Measurements from ENCODE around the gene RBM7.

RBM7 gene

DNA sequence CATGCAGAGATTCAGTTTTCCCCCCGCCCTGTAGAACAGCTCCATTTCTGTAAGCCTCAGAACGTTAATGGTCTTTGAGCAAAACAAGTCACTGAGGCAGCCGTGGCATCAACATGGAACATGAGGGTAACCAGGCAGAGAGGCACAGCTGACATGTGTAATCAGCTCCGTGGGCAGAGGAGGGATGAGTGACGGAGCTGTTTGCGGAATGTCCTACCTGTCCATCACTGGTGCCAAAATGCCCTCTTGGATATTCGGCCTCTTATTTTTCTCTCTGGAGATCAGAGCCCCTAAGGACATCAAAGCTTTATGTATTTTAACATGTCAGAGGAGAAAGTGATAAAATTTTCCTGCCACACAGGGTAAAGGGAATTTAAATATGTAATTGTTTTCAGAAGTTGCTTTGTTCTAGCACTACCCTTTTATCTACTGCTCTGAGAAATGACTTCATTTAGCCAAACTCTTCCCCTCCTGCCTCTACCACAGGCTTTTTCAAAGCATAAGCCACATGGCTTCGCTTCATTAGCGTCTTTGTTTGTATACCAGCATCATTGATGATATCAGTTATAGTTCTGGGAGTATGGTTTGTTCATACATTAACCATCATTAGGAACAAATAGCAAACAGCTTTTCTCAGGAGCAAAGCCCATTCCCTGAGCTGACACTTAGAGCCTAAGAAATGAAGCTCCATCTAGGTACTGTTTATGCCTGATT lies 33.1 kb upstream of the RBM7 start:
- Histone ChIP-seq H3K9me3 (ENCODE audit: severe bottlenecking) (no peaks in the 10 kb centered on the region), H3K4me3 (ENCODE audit: severe bottlenecking) (no peak overlapping the region), H3K27ac (ENCODE audit: poor library complexity, severe bottlenecking) (peak overlapping the region; percentile 32), H3K36me3 (ENCODE audit: low read depth) (no peaks in the 10 kb centered on the region), H3K27me3 (ENCODE audit: insufficient read depth, poor library complexity, severe bottlenecking) (no peaks in the 10 kb centered on the region), H3K4me1 (ENCODE audit: insufficient read depth, poor library complexity, severe bottlenecking) (peaks cover 7% of the 10 kb centered on the region)
- ATAC-seq (ENCODE audit: low read depth) (no peak), DNase-seq (ENCODE audit: low spot score) (no peak)
- TF ChIP-seq, protein P1, sequence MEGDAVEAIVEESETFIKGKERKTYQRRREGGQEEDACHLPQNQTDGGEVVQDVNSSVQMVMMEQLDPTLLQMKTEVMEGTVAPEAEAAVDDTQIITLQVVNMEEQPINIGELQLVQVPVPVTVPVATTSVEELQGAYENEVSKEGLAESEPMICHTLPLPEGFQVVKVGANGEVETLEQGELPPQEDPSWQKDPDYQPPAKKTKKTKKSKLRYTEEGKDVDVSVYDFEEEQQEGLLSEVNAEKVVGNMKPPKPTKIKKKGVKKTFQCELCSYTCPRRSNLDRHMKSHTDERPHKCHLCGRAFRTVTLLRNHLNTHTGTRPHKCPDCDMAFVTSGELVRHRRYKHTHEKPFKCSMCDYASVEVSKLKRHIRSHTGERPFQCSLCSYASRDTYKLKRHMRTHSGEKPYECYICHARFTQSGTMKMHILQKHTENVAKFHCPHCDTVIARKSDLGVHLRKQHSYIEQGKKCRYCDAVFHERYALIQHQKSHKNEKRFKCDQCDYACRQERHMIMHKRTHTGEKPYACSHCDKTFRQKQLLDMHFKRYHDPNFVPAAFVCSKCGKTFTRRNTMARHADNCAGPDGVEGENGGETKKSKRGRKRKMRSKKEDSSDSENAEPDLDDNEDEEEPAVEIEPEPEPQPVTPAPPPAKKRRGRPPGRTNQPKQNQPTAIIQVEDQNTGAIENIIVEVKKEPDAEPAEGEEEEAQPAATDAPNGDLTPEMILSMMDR (IDR thresholded peaks at IDR 0.05; ENCODE audit: poor library complexity, severe bottlenecking), result no peak

DNA sequence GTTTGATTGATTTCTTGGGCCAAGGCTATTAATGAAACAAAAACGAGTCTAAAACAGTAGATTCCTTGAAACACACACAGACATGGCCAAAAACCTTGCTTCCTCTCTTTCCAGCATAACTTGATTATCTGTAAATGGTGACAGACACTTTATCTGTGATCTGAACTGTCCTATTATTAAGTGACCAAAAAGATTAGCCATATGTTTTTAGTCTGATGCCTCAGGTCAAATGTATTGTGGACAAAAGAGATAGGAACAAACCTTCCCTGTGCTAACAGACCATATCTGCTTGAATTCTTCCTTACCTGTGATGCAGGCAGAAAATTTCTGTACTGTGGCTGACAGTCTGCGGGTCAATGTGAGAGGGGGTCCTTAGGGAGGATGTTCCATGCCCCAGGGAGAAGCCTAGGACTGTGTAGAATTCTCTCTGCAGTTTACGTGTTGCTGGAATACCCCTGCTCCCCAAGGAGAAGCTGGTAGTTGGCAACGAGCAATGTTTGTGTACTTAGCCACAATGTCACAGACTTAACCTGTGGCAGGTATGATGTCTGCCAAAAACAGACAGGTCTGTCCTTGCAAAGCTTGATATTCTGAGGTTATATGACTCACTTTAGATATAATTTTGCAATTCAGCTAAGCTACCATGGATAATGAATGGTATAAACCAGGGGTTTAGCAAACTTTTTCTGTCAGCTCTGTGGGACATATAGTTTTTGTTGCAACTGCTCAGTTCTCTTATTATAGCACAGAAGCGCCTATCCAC lies 31.4 kb upstream of the RBM7 start:
- no peaks in the 10 kb centered on the region for H3K27me3 ChIP-seq (ENCODE audit: insufficient read depth, poor library complexity, severe bottlenecking)
- peak; percentile 70; the same call in 2 of the 3 replicates for ATAC-seq (ENCODE audit: low read depth)
- H3K4me3 ChIP-seq (ENCODE audit: severe bottlenecking), result no peak overlapping the region
- no peak overlapping the region for H3K27ac ChIP-seq (ENCODE audit: poor library complexity, severe bottlenecking)
- DNase-seq (ENCODE audit: low spot score), result no peak
- no peaks in the 10 kb centered on the region for H3K9me3 ChIP-seq (ENCODE audit: severe bottlenecking)
- H3K4me1 ChIP-seq (ENCODE audit: insufficient read depth, poor library complexity, severe bottlenecking), result peaks cover 7% of the 10 kb centered on the region
- TF ChIP-seq, protein P1 (IDR thresholded peaks at IDR 0.05; ENCODE audit: poor library complexity, severe bottlenecking), result no peak
- H3K36me3 ChIP-seq (ENCODE audit: low read depth), result no peaks in the 10 kb centered on the region

DNA sequence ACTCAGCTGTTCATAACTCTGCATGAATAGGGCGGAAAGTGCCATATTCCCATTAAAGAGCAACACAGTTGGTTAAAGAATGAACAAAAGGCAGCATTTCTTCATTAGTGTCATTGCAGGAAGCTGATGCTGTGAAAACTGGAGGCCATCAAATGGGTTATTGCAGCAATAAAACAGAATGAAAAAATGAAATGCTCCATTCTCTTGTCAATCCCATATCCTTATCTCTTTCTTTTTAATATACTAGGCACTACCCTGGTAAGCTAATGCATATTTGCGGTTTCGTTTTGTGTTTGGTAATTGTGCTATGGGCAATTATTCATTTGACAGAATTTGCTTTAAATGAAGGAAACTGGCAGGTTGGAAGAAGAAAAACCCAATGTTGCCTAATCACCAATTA lies 25.4 kb upstream of the RBM7 start:
- no peaks in the 10 kb centered on the region for H3K4me1 ChIP-seq (ENCODE audit: insufficient read depth, poor library complexity, severe bottlenecking)
- DNase-seq (ENCODE audit: low spot score) (no peak), ATAC-seq (ENCODE audit: low read depth) (no peak)
- no peaks in the 10 kb centered on the region for H3K9me3 ChIP-seq (ENCODE audit: severe bottlenecking)
- TF ChIP-seq, protein P1 (IDR thresholded peaks at IDR 0.05; ENCODE audit: poor library complexity, severe bottlenecking), result no peak
- no peak overlapping the region for H3K4me3 ChIP-seq (ENCODE audit: severe bottlenecking)
- H3K36me3 ChIP-seq (ENCODE audit: low read depth), result no peaks in the 10 kb centered on the region
- no peak overlapping the region for H3K27ac ChIP-seq (ENCODE audit: poor library complexity, severe bottlenecking)
- no peaks in the 10 kb centered on the region for H3K27me3 ChIP-seq (ENCODE audit: insufficient read depth, poor library complexity, severe bottlenecking)

DNA sequence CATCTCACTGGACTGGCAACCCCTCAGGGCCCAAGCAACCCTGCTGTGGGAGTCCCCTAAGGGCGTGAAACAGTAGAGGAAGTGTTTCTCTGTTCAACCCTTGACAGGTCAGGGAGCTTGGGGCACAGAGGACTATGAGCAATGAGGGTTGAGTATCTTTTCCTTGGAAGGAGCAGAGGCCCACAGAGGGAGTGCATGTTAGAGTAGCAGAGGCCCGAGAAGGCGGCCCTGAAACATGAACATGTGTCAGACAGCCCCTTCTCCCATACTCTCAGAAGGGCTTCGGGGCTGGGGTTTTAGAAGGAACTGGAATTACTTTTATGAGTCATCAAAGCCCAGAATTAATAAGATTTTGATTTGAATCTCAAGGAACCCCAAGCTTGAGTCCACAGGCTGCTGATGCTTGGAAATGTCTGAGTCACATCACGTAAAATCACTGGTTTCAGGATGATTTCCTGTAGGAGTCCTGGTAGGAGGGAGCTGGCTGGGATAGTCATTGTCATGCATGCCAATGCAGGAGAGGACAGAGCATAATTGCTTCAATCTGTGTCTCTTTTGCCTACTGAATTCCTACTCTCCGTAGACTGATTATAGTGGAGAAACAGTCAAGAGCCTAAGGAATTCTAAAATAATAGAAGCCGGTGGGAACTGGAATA lies 22.7 kb upstream of the RBM7 start:
- H3K4me1 ChIP-seq (ENCODE audit: insufficient read depth, poor library complexity, severe bottlenecking), result no peaks in the 10 kb centered on the region
- DNase-seq (ENCODE audit: low spot score) (no peak), ATAC-seq (ENCODE audit: low read depth) (peak; percentile 40; the same call in 1 of the 3 replicates)
- H3K27ac ChIP-seq (ENCODE audit: poor library complexity, severe bottlenecking), result no peak overlapping the region
- no peak overlapping the region for H3K4me3 ChIP-seq (ENCODE audit: severe bottlenecking)
- H3K9me3 ChIP-seq (ENCODE audit: severe bottlenecking), result no peaks in the 10 kb centered on the region
- H3K36me3 ChIP-seq (ENCODE audit: low read depth), result no peaks in the 10 kb centered on the region
- H3K27me3 ChIP-seq (ENCODE audit: insufficient read depth, poor library complexity, severe bottlenecking), result no peaks in the 10 kb centered on the region
- TF ChIP-seq, protein P1 (IDR thresholded peaks at IDR 0.05; ENCODE audit: poor library complexity, severe bottlenecking), result no peak
